Measurements from ENCODE around the gene COL9A3. TPM values are rescaled to one million over a fixed set of nuclear protein-coding genes. Genes with fewer than 3 reads are reported as not detected.

Gene COL9A3
- total and polyA plus RNA-seq, 2 donors from 2014 or later: 2.3 to 4.3 TPM

GRCh38 chr20:62787321-62787720 is 29.5 kb upstream of the COL9A3 start:
- Histone ChIP-seq H3K36me3 (ENCODE audit: control insufficient read depth in 2 of 3, insufficient read depth in 3 of 3, low read length in 3 of 3) (no peaks in the 10 kb centered on the region), H3K9me3 (ENCODE audit: control insufficient read depth in 2 of 3, insufficient read depth in 1 of 3, low read length in 3 of 3) (no peaks in the 10 kb centered on the region), H3K4me1 (ENCODE audit: control insufficient read depth in 2 of 3, insufficient read depth in 2 of 3, low read depth in 1 of 3, low read length in 3 of 3) (no peaks in the 10 kb centered on the region), H3K27ac (ENCODE audit: low read depth in 2 of 2, low read length in 2 of 2) (no peak overlapping the region), H3K27me3 (ENCODE audit: control insufficient read depth, insufficient read depth, low read length) (no peaks in the 10 kb centered on the region), H3K9ac (ENCODE audit: low read length in 3 of 3) (no peak overlapping the region), H3K4me3 (ENCODE audit: low read length in 3 of 3) (no peak overlapping the region)
- intact Hi-C loops (cut with DNase I): no loop called here
- TF ChIP-seq, protein P1, sequence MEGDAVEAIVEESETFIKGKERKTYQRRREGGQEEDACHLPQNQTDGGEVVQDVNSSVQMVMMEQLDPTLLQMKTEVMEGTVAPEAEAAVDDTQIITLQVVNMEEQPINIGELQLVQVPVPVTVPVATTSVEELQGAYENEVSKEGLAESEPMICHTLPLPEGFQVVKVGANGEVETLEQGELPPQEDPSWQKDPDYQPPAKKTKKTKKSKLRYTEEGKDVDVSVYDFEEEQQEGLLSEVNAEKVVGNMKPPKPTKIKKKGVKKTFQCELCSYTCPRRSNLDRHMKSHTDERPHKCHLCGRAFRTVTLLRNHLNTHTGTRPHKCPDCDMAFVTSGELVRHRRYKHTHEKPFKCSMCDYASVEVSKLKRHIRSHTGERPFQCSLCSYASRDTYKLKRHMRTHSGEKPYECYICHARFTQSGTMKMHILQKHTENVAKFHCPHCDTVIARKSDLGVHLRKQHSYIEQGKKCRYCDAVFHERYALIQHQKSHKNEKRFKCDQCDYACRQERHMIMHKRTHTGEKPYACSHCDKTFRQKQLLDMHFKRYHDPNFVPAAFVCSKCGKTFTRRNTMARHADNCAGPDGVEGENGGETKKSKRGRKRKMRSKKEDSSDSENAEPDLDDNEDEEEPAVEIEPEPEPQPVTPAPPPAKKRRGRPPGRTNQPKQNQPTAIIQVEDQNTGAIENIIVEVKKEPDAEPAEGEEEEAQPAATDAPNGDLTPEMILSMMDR (IDR thresholded peaks at IDR 0.05; ENCODE audit: borderline replicate concordance, extremely low read depth, insufficient read depth): no peak
- no peak for FAIRE-seq
- no peak for DNase-seq

- intact Hi-C loops (cut with DNase I): no loop called here
- DNase-seq (no peak), FAIRE-seq (no peak)
Observed at GRCh38 chr20:62787866-62788265, 29.0 kb upstream of the COL9A3 start.

DNA sequence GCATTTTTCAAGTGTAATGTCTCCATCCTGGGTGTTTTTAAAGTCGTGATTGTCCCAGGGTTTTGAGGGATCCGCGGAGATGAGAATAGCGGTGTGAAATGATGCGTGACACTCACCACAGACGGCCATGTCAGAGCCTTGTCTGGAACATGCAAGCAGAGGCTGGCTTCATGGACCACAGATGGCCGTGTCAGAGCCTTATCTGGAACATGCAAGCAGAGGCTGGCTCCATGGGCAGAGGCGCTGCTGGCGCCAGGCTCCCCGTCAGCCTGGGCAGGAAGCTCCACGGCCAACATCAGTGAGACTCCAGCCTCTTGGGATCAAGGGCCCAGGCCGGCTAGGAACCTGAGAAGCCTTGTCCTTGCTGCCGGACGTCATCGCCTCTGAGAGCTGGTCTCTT is 28.2 kb upstream of the COL9A3 start:
- H3K4me1 ChIP-seq (ENCODE audit: control insufficient read depth in 2 of 3, insufficient read depth in 2 of 3, low read depth in 1 of 3, low read length in 3 of 3): peaks cover 0 to 3% (median 1%) of the 10 kb centered on the region in 3 donors
- DNase-seq: no peak
- no peaks in the 10 kb centered on the region for H3K36me3 ChIP-seq (ENCODE audit: control insufficient read depth in 2 of 3, insufficient read depth in 3 of 3, low read length in 3 of 3)
- H3K9ac ChIP-seq (ENCODE audit: low read length in 3 of 3): no peak overlapping the region
- intact Hi-C loops (cut with DNase I): no loop called here
- no peaks in the 10 kb centered on the region for H3K27me3 ChIP-seq (ENCODE audit: control insufficient read depth, insufficient read depth, low read length)
- TF ChIP-seq, protein P1 (IDR thresholded peaks at IDR 0.05; ENCODE audit: borderline replicate concordance, extremely low read depth, insufficient read depth): no peak
- FAIRE-seq: no peak
- H3K9me3 ChIP-seq (ENCODE audit: control insufficient read depth in 2 of 3, insufficient read depth in 1 of 3, low read length in 3 of 3): no peaks in the 10 kb centered on the region
- no peak overlapping the region for H3K4me3 ChIP-seq (ENCODE audit: low read length in 3 of 3)
- no peak overlapping the region for H3K27ac ChIP-seq (ENCODE audit: low read depth in 2 of 2, low read length in 2 of 2)

More at GRCh38 chr20:62787866-62788265, 29.0 kb upstream of the COL9A3 start:
- Histone ChIP-seq H3K4me1 (ENCODE audit: control insufficient read depth in 2 of 3, insufficient read depth in 2 of 3, low read depth in 1 of 3, low read length in 3 of 3) (no peaks in the 10 kb centered on the region), H3K27me3 (ENCODE audit: control insufficient read depth, insufficient read depth, low read length) (no peaks in the 10 kb centered on the region), H3K27ac (ENCODE audit: low read depth in 2 of 2, low read length in 2 of 2) (no peak overlapping the region), H3K9me3 (ENCODE audit: control insufficient read depth in 2 of 3, insufficient read depth in 1 of 3, low read length in 3 of 3) (no peaks in the 10 kb centered on the region), H3K9ac (ENCODE audit: low read length in 3 of 3) (no peak overlapping the region), H3K36me3 (ENCODE audit: control insufficient read depth in 2 of 3, insufficient read depth in 3 of 3, low read length in 3 of 3) (no peaks in the 10 kb centered on the region), H3K4me3 (ENCODE audit: low read length in 3 of 3) (no peak overlapping the region)
- TF ChIP-seq, protein P1 (IDR thresholded peaks at IDR 0.05; ENCODE audit: borderline replicate concordance, extremely low read depth, insufficient read depth): no peak

GRCh38 chr20:62790075-62790474 is 26.8 kb upstream of the COL9A3 start:
- Histone ChIP-seq H3K9ac (ENCODE audit: low read length in 3 of 3) (no peak overlapping the region), H3K27ac (ENCODE audit: low read depth in 2 of 2, low read length in 2 of 2) (no peak overlapping the region), H3K4me3 (ENCODE audit: low read length in 3 of 3) (no peak overlapping the region), H3K4me1 (ENCODE audit: control insufficient read depth in 2 of 3, insufficient read depth in 2 of 3, low read depth in 1 of 3, low read length in 3 of 3) (peaks cover 0 to 8% (median 5%) of the 10 kb centered on the region in 3 donors), H3K9me3 (ENCODE audit: control insufficient read depth in 2 of 3, insufficient read depth in 1 of 3, low read length in 3 of 3) (no peaks in the 10 kb centered on the region), H3K36me3 (ENCODE audit: control insufficient read depth in 2 of 3, insufficient read depth in 3 of 3, low read length in 3 of 3) (no peaks in the 10 kb centered on the region), H3K27me3 (ENCODE audit: control insufficient read depth, insufficient read depth, low read length) (no peaks in the 10 kb centered on the region)
- TF ChIP-seq, protein P1 (IDR thresholded peaks at IDR 0.05; ENCODE audit: borderline replicate concordance, extremely low read depth, insufficient read depth): no peak
- intact Hi-C loops (cut with DNase I): no loop called here
- no peak for FAIRE-seq
- DNase-seq: no peak

All from kidney (tissue), 14 donors.